ENCODE data around the gene CADM4.

DNA sequence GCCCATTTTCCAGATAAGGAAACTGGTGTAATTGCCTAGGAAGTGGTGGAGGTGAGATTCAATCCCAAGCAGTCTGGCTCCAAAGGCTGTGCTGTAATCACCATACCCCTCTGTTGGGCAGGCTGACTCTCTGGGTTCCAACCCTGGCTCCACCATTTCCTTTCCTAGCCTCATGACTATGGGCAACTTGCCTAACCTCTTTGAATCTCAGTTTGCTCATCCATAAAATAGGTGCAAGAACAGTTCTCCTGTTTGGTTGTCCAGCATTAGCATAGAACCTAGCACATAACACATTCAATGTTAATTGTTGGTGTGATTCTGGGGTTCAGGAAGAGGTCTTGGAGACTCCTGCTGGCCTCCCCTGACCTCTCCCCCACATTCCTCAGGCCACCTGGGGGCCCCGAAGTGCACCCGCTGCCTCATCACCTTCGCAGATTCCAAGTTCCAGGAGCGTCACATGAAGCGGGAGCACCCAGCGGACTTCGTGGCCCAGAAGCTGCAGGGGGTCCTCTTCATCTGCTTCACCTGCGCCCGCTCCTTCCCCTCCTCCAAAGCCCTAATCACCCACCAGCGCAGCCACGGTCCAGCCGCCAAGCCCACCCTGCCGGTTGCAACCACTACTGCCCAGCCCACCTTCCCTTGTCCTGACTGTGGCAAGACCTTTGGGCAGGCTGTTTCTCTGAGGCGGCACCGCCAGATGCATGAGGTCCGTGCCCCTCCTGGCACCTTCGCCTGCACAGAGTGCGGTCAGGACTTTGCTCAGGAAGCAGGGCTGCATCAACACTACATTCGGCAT, 41.0 kb downstream of the CADM4 start:
- TF ChIP-seq, protein P1, sequence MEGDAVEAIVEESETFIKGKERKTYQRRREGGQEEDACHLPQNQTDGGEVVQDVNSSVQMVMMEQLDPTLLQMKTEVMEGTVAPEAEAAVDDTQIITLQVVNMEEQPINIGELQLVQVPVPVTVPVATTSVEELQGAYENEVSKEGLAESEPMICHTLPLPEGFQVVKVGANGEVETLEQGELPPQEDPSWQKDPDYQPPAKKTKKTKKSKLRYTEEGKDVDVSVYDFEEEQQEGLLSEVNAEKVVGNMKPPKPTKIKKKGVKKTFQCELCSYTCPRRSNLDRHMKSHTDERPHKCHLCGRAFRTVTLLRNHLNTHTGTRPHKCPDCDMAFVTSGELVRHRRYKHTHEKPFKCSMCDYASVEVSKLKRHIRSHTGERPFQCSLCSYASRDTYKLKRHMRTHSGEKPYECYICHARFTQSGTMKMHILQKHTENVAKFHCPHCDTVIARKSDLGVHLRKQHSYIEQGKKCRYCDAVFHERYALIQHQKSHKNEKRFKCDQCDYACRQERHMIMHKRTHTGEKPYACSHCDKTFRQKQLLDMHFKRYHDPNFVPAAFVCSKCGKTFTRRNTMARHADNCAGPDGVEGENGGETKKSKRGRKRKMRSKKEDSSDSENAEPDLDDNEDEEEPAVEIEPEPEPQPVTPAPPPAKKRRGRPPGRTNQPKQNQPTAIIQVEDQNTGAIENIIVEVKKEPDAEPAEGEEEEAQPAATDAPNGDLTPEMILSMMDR (IDR thresholded peaks at IDR 0.05; ENCODE audit: low read depth, low read length) = no peak
- TF ChIP-seq, protein P2, sequence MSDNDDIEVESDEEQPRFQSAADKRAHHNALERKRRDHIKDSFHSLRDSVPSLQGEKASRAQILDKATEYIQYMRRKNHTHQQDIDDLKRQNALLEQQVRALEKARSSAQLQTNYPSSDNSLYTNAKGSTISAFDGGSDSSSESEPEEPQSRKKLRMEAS (IDR thresholded peaks at IDR 0.05; ENCODE audit: low read depth, low read length) = no peak

Data from NB4 (cell line).